Middle frontal gyrus (tissue), 1 donor: Measurements from ENCODE around the gene KRT75.
"Not testable (repeated sequence)": the region's sequence is repeated elsewhere in the genome, so short reads cannot be mapped to it uniquely, and the experiment has no call there.

Source experiments
- DNase-seq: peaks from one replicate; pipeline ENCODE4 v3.0.0-alpha.2; 2015; ENCODE audit warnings: low spot score; ENCODE audit errors: extremely low spot score

The KRT75 gene

DNA sequence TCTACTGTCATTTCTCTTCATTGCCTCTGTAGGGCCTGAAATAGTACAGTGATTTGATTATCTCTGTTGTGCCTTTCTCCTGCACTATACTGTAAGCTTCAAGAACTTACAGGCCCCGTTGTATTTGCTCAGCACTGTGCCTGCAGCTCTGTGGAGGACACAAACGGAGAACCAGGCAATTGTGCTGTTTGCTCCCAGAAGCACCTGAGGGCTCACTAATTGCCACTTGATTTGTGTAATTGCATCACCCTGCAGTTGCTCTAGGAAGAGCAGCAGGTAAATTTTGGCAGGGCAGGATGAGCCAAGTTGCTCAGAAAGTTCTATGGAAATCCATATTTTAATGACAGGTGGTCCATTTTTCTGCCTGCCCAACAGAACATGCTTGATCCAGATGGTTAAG, 16.4 kb downstream of the KRT75 start:
- DNase-seq = no peak

DNA sequence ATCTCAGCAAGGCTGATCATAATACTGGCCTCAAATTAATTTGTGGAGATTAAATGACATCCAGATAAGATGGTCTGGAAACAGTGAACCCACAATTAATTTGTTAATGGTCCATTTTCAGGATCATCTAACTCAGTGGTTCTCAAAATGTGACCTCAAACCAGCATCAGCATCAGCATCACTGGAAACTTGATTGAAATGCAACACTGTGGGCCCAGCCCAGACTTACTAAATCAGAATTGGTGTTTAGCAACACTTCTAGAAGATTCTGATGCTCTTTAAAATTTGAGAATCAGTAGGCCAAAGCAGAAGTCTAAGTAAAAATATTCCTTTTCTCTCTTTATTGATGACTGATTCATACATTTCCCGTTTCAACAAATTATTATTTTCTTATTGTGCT, 17.4 kb downstream of the KRT75 start:
- DNase-seq = no peak

DNA sequence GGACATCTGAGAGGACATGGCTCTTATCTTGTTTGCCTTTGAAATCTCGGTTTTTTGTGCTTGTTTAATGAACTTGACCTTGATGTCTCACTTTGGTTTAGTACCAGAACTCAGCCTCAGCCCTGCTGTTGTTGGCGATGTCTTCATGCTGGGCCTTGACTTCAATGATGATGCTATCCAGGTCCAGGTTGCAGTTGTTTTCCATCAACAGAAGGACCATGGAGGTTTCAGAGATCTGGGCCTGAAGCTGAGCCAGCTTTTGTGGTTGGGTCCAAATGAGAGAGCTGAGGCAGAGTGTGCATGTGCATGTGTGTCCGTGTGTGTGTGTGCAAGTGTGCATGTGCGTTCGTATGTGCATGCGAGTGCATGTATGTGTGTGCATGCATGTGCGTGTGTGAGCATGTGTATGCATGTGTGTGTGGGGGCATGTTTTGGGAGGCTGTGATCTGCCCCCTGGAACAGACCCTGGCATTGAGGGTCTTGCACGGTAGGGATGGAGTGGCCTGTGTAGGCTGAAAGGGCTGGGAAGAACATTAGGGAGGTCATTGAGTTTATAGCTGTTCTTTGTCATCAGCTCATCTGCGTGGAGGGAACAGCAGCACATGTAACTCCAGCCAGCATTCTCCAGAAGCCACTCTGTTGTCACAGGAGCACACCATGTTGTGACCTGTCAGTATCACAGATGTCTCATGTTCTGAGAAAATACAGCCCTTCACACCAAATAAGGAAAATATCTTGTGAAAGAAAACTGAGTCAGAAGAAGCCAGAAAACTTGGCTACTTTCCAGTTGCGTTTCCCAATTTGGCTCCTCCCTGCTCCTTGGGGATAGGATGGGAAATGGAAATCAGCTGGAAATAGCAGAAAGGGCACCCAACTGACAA, 18.1 kb downstream of the KRT75 start:
- no peak for DNase-seq

DNA sequence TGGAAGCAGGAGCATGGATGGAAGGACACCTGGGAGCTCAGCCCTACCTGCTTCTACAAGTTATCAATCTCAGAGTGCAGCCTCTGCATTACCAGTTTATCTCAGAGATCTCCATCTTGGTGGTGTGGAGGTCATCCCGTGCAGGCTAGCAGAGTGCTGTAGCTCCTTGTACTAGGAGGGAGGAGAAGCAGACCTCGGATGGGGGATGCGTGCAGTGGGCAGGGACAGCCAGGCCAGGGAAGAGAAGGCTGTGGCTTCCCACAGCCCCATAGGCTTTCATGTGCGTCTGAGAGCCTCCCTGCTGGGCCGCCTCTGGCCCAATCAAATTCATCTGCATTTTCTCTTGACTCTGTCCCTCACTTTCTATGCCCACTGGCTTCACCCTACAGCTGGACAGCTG, 19.2 kb downstream of the KRT75 start:
- no peak for DNase-seq

DNA sequence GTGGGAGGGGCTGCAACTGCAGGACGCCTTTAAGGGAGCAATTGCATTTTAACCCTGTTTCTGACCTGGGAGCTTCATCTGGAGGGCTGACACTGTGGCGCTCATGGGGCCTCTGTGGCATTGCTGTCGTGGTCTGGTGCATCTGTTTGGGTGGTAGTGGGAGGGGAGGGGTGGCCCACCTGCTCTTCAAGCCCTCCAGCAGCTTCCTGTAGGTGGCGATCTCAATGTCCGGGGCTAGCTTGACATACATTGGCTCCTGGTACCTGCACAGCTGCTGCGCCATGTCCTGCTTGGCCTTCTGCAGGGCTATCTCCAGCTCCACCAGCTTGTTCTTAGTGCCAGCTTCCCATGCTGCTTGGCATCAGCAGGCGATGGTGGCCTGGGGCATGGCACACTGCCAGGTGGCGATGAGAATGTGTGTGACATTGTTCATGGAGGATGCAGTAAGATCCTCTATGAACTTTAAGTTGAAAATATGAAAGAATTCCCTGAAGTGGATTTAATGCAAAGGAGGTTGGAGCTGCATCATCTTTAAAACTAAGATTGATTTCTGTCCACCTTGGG, 20.3 kb downstream of the KRT75 start:
- DNase-seq = no peak

DNA sequence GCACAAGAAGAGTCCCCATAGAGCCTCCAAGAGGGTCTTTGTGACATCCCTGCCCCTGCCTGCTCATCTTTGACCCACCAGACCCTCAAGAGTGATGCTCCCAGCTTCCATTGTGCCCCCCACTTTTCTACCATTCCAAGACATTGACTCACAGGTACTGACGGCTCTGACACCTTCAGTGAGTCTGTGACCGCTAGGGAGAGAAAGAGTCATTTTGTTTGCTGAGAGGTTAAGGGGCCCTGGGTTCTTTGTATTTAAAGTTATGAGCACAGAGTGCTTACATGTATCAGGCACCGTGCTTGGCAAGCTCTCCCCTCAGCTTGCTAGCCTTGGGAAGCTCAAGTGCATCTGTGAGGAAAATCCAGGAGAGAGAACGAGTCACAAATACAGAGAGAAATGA, 21.0 kb downstream of the KRT75 start:
- no peak for DNase-seq

DNA sequence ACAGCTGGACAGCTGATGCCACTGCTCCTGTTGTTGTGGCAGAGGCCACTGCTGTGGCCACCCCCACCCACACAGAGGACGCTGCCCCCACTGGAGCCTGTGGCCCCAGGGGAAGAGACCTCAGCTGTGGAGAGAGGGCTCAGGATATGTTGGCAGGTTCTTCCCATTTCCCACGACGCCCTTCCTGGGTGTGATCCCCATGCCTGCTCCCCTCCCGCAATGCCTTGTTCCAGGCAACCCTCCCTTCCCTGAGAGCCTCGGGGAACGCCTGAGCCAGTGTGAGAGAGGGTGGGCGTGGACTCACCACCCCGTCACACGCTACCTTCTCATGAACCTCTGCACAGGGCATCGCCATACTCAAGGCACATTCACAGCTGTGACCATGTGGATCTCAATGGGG, 22.4 kb downstream of the KRT75 start:
- no peak for DNase-seq

DNA sequence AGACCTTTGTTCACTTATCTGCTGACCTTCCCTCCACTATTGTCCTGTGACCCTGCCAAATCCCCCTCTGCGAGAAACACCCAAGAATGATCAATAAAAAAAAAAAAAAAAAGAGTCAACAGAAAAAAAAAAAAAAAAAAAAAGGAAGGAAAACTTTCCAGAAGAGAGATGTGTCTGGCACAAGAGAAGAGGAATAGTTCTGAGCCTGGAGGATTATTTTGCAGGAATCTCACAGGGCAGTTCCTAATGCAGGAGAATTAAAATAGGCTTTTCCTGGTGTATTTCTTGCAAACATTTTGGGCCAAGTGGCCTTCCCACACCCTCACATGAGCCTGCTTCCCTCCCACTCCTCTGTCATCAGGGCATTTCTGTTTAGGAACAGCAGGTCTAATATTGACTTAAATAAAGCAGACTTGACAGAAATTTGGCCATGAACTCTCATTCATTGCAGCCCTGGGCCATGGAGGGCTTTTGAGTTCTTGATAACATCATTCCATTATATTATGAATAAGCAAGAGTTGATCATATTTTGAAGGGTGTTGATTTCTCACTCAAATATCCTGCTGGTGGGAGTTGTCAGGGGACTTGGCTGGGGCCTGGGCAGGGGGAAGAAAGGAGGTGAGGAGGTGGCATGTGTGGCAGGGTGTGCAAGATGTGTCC, 23.5 kb downstream of the KRT75 start:
- not testable (repeated sequence) for DNase-seq

DNA sequence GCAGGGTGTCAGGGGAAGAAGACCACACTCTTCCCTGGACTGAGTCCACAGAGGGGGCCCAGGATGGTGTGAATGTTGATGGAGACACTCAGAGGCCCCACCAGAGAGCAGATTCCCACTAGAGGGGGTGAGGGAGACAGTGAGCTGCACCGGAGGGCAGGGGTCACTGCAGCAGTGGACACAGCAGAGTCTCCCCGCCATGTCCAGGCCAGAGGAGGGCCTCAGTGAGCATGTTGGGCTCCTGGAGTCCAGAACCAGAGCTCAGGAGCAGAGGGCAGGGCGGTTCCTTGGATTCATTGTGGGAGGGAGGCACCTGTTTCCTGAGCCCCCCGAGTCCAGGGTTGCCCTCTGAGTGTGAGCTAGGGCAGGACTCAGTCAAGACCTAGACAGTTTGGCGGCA, 26.3 kb downstream of the KRT75 start:
- no peak for DNase-seq

DNA sequence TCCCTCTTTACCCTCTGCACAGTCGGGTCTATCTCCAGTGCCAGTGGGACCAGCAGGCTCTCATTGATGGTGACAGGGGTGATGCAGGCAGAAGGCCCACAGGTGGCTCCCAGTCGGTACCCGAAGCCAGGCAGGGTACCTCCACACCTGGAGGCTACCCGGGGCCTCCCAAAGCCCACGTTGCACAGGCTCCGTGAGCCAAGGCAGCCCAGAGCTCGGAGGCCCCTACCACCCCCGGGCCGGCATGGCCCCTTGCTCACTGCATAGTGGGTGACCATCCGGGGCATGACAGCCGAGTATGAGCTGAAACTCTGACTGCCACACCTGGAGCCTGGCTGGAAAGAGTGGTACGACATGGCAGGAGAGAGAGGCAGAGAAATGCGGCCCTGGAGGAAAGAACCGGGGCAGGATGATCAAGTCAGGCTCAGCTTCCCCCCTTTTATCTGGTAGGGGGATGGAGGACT, 28.2 kb downstream of the KRT75 start, which contains the start of gene KRT82:
TSS of gene KRT82 (minus strand) at position 414 of the 464 bp plus-strand sequence. CDS start at position 356, 58 bp downstream.
- no peak for DNase-seq

DNA sequence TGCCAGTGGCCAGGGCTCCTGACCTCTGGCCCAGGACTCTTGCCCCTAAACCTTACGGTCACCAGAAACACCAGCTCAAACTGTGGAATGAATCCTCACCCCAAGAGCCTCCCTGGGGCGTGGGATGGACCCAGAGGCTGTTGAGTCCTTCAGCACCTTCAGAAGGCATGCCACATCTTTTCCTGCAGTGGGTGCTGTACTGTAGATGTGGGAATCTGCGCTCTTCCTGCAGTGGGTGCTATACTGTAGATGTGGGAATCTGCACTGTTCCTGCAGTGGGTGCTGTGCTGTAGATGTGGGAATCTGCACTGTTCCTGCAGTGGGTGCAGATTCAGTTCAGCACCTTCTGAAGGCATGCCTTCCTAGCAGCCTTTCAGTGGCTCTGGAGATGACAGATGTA, 29.2 kb downstream of the KRT75 start:
- no peak for DNase-seq

DNA sequence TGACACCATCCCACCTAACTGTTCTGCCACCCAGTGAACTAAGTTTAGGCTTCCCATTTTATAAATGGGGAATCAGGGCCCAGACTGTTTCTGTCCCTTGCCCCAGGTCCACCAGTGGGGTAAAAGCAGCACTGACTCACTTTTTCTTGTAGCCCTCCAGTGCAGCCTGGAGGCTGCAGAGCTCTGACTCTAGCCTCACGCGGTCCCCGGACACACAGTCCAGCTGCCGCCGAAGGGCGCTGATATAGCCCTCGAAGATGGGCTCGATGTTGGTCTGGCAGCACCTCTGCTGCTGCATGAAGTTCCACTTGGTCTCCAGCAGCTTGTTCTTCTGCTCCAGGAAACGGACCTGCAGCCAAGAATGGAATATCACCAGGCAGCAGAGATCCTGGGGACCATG, 30.6 kb downstream of the KRT75 start:
- no peak for DNase-seq

DNA sequence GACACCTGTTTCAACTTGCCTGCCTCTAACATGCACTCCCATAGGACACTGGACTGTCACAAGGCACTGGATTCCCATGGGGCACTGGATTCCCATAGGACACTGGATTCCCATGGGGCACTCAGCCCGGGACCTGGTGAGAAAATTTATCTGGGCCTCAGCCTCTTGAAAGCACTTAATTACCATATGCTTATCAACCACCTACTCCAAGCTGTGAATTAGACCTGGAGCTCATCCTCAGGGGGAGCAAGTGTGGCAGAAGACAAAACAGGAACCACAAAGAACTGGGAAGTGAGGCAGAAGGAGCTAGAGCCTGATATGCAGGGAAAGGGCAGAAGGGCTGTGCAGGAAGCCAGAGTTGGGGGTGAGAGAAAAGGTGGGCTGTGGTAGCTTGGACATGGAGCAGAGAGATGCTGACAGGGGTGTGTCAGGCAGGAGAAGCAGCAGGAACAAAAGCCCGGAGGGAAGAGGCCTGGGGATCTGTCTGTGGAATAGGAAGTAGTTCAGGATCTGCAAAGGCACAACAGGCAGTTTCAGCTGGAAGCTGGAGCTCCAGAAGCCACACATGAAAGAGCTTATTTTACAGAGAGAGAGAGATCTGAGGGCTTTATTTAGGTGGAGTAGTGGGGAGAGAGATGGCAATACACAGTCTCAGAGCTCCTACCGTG, 31.2 kb downstream of the KRT75 start:
- DNase-seq = no peak

DNA sequence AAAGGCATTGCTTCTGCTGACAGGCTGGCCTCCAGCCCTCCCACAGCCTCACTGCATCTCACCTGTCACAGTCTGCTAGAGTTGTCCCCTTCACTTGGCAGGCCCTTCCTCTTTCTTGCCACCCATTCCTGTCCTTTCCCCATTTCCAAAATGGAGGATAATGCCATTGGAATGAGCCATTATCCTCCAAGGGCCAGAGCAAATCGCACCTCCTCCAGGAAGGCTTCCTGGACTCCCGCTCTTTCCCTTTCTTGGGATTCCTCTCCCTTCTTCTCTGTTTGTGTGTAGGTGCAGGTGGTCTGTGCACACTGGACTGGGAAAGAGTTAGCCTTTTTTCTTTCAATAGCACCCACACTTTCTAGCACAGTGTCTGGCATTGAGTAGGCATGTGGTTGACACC, 31.8 kb downstream of the KRT75 start:
- no peak for DNase-seq

DNA sequence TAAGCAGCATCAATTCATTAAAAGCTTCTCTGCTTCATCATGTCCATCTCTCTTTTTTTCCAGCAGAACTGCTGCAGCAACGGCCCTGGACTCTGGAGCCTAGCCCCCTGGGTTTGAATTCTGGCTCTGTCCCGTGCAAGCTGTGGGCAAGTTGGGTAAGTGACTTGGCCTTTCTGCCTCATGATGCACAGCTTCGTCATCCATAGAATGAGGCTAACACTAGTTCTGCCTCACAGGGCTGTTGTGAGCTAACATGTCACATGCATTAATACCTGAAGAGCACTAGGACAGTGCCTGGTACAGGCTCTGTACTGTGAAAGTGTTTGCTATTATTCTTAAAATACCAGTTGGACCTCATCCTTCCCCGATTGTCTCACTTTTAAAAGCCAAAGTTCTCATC, 32.2 kb downstream of the KRT75 start:
- DNase-seq = no peak

DNA sequence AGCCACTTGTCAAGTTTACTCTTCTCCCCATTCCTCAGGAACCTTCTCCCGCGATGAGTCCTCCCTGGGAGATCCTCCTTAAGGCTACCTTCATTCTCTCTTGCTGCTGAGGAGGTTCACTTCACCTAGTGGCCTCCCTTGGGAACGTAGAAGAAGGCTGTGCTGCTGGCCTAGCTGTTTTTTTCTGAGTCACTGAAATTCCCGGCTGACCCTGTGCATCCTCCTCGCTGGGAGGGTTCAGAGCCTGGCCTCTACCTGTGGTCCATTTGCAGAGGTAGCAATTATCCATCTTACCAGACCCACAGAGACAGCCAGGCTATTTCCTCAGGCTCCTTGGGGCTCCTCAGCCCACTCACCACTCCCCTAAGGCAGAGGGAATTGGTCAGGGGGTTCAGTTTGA, 32.6 kb downstream of the KRT75 start:
- no peak for DNase-seq

DNA sequence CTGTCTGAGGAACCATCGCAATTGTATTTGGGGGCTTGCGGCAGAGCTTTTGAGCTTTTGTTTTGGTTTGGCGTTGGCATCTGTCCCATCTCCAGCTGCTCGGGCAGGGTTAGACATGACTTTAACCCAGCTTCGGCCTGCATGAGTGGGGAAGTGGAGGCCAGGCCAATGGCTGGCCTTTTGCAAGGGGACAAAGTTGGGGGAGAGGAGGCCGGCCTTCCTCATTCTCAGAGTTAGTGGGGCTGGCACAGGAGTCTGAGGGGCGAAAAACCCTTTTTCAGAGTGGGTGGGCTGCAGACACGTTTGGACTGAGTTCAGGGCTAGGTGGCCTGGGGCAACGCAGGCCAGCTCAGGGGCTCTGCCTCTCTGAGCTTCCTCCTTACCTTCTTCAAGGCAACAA, 33.3 kb downstream of the KRT75 start:
- no peak for DNase-seq

DNA sequence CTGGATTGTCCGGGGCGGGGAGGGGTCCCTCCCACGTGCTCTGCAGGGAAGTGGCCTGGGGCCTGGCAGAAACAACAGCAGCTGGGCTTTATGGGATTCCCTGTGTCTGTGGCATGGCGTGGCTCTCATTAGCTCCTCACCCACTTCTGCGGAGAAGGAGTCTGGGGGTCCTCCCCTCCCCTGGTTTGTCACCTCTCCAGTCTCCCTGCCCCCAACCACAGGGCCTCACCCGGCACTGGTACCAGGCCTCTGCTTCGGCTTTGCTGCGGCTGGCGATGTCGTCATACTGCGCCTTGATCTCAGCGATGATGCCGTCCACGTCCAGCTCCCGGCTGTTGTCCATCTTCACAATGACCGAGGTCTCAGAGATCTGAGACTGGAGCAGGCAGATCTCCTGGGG, 34.4 kb downstream of the KRT75 start:
- no peak for DNase-seq

DNA sequence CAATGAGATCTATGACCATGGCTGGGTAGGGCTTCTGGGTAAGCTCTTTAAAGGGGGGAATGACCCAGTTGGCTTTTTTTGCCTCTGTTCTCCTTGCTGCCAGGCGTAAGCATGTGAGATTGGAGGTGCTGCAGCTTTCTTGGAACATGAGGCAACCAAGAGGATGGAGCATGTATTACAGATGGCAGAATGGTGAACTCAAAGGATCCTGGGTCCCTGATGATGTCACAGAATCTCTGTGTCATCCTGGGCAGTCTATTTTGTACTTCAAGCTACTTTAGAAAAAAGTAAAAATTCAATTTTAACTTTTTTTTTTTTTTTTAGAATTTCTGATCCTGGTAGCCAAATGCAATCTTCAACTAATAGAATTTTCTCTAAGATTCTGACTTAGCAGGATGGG, 36.0 kb downstream of the KRT75 start:
- DNase-seq = no peak

DNA sequence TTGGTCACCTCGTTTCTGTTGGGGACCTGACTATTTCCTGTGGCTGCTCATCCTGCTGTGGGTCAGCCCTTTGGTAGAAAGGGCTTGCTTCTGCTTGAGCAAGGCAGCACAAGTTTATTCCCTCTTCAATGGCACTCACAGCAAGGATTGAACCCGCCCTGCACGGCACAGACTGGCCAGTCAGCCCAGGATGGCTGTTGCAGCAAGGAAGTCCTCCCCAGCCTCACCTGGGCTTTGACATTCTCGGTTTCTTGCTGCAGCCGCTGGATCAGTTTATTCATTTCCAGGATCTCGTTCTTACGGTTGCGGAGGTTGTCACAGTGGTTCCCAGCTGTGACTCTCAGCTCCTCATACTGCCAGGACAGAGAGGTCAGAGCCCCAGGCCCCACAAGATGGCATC, 37.5 kb downstream of the KRT75 start:
- DNase-seq = no peak

DNA sequence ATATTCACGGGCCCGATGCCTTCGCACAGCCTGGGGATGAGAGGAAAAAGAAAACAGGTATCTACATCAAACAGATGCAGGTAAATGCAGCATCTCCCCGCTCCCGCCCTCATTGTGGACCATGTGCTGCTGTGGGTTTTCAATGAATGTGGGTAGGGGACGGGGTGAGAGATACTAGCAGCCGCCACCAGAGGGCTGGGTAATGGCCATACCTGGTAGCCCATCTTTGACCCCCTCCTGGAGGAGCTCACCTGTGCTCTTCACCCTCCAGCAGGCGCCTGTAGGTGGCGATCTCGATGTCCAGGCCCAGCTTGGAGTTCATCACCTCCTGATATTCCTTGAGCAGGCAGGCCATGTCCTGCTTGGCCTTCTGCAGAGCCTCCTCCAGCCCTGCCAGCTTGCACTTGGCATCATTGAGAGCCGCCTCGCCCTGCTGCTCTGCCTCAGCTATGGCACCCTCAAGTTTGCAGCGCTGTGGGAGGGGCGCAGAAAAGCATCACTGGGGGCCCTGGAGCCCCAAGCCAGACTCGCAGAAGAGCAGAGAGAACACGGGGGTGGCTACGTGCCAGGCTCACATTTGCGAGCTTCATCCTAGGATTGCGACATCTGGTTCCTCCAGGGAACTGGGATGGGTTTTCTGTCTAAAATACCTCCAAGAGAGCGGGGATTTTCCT, 38.3 kb downstream of the KRT75 start:
- no peak for DNase-seq
